T1000 (cell line): ENCODE data around the gene PLCE1.

Experiments
- DNase-seq: peaks from one replicate; lab custom pipeline; 2025; ENCODE audit warnings: mixed read lengths; lab: John Stamatoyannopoulos, UW

Gene PLCE1

DNA sequence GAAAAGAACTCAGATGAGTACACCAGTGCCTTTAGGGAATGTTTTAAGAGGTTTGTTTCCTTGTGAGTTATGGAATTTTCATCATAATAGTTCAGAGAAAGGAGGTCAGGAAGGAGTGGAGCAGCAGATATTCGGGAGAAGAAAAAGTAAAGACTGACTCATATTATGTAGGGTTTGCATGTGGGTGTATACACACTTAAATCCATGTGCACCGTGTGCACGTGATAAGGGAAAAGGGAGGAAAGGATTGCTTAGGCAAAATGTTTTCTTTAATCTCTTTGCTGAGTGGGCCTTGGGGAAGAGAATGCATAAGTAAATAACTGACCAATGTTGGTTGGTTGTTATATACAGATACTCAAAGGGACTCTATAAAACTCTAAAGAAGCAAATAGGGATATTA, 30.2 kb downstream of the PLCE1 start:
- DNase-seq = no peak

DNA sequence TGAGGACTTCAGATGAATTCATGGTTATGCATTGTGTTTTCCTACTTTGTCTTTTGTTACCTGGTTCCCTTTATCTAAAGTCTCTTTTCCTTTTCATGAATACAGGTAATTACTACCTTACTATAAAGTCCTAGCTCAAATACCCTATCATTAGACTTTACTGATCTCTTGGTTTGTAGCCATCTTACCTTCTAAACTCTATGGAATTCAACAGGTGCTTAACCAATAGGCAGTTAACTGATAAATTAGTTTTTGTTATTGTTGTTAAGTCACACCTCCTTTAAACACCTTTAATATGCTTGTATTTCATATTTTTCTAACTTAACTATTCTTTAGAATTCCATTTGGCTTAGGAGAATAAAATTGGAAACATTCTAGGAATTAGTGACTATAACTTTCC, 30.7 kb downstream of the PLCE1 start:
- no peak for DNase-seq

DNA sequence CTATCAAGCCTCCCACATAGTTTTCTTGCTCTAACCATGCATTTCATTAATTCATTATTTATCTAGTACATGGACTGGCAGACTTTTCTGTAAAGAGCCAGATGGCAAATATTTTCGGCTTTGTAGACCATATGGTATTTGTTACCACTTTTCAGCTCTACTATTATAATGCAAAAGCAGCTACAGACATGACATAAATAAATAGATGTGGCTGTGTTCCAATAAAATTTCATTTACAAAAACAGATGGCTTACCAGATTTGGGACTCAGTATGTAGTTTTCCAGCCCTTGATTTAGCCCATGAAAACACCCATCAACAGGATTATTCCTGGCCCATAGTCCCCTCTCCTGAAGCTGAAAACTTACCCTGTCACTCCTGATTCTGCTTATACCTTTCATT, 32.1 kb downstream of the PLCE1 start:
- DNase-seq = no peak

DNA sequence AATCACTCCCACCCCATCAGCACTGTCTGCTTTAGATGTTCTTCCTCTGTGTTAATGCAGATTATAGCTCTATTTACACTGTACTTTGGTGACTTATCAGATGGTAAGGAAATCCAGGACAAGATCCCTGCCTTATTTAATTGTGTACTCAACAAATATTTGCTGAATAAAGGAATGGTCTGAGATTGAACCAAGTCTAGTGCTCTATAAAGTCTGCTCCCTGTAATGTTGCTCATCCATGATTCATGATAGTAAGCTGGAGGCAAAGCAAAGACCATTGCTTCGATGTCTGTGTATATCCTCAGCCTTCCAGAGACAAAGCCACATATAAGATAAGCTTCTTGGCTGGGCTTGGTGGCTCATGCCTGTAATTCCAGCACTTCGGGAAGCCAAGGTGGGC, 33.5 kb downstream of the PLCE1 start:
- no peak for DNase-seq

DNA sequence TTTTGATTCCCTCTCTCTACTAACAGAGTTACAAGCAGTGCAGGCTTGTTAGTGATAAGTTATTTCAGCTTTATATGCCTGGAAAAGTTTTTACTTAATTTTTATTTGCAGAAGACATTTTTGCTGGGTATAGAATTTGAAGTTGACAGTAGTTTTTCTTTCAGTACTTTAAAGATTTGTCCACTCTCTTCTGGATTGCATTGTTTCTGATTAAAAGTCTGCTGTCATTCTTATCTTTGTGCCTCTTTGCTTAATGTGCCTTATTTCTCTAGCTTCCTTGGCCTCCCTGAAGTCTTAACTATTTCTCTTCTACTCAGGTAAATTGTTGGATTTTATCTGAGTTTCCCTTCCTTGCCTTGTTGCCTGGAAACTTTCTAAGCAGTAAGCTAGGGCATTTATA, 36.2 kb downstream of the PLCE1 start:
- no peak for DNase-seq

DNA sequence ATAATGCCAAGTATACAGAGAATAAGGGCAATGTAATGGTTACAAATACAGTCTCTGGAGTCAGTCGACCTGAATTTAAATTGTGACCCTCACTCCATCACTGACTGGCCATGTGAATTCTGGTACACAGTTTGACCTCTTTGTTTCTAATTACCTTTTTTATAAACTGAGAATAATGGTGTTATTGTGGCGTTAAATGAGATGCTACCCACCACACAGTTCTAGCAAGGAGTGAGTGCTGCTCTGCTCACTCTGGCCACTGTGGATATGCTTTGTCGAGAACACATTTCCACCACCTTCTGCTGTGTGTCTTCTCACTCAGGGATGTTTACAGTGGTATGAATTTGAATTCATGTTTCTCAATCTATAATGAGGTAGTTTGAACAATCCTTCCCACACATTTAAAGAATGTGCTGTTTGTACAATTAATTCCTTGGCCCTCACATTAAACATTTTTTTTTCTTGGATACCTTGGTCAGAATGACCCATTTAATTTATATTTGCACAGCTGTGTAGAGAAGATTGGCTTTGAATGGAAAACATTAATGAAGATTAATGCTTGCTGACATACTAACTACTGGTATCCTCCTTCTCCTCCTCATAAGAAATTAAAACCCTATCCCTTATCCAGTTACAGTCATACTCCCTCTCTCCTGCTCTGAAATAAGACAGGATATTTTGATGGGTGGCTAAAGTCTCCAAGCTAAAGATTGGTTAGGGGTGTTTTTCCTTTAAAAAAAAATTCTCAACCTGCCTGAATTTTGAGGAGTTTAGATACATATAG, 42.4 kb downstream of the PLCE1 start:
- DNase-seq = no peak

DNA sequence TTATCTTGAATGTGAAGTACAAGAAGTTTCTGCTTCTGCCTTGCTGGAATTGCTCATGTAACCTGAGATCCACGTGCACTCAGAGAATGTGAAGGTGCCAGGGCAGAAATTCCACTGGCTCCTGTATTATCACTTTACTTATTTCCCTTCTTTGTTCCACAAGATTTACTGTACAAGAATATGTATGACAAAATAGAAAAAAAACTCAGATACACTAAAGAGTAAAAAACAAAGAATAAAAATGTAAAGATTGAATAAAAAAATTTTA, 43.0 kb downstream of the PLCE1 start:
- no peak for DNase-seq

DNA sequence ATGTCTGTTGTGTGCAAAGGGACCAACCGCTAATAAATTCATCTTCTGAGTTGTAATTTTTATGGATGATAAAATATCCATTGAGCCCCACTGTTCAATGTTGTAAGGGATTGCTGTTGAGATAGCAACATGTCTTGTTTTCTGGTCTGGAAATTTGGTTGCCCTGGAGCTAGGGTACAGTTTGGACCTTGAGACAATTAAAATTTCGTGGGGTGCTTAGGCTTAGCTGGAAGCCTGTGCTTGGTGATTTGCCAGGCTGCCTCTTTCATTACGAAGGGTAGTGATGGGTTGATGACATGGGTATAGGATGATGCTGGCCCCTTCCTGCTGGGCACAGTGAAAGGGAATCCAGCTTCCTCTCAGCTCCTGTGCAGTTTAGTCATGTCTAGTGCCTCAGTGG, 43.6 kb downstream of the PLCE1 start:
- no peak for DNase-seq

DNA sequence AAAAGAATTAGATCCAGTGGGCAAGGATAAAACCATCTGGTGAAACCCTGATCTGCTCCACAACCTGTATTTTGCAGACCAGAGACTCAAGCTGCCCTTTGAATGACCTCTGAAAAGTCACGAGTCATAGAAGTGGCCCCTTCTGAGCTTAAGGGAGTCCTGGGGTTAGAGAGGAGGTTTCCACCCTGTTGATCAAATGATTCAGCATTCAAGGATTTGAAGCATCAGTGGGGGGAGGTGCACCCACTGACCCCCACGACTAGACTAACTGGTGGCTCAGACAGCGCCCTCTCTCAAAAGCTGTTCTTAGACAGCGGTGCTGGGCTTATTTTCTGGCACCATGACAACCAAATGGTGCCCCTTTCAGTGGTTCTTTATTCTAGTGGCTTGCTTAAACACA, 44.3 kb downstream of the PLCE1 start:
- DNase-seq = no peak

DNA sequence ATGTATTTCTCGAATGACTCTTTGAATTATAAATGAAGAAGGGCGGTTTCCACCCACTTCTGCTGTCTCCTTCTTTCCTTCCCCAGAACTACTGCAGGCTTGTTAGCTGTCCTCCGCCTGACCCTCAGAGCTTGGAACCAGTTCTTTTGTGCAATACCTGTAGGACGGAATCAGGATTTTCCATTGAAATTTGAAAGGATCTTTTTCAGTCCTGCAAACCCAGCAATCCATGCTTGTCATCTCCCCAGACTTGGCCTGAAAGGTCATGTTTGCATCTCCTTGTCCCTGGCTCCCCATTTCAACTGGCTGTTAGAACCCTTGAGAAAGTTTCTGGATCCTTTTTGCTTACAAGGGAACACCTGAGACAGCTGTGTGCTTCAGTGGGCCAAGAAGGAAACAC, 47.5 kb downstream of the PLCE1 start:
- no peak for DNase-seq

DNA sequence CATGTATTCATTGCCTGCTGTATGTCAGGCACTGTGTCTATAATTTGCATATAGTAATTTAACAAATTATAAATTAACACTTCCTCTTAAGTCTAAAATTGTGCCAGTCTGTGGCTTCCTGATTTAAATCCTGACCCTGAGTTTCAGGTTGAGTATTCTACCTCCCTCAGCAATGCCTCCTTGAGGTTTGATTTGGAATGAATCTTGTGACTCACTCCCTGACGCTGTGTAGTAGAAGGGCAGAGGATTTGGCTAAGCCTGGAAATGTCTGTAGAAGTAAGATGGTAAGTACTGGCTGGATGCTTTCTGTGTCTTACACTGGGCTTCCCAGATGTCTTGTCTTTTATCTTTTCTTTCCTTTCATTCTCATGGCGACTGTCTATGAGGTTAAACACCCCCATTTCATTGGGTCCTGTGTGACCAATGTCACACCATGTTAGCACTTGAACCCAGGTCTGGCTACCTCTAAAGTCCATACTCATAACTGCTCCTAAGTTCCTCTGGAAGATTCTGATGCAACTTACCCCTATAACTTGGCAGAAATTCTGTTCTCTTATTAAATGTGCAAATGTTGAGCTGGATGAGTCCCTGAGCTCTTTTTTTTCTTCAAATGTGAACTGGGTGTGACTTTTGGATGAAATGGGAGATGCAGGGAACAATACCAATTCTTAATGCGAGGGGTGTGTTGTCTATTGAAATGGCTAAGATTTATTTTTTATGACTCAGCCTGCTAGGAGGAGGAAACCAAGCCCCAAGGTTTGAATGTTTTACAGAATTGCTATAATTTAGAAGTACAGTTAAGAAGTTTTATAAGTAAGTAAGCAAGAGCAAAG, 48.5 kb downstream of the PLCE1 start:
- no peak for DNase-seq

DNA sequence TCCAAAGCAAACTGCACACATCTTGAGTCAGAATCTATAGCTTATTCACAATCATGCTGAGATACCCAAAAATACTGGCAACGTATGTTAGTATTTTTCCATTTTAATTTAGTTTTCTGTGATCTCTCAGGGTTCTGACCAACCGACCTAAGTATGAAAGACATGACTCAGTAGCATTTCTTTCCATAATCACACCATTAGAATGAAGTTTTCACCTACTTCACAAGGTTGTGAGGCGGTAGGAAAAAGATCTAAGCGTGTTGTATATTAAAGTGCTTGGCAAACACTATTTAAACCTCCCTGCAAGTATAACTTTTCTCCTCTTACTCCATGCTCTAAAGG, 49.1 kb downstream of the PLCE1 start:
- no peak for DNase-seq
